ENCODE measurements around the gene KSR2.

KSR2 gene

GRCh38 chr12:117908411-117908810 lies 60.4 kb downstream of the KSR2 start:
- H3K4me3 ChIP-seq (ENCODE audit: low read depth, low read length): no peak overlapping the region
- DNase-seq (ENCODE audit: low read depth, low spot score): no peak
- TF ChIP-seq CTCF (IDR thresholded peaks at IDR 0.05; ENCODE audit: low read depth, low read length): no peak
- in situ Hi-C loops (cut with HindIII; ENCODE audit: low sequenced_read_pairs): no loop called here

- in situ Hi-C loops (cut with HindIII; ENCODE audit: low sequenced_read_pairs): no loop called here
- DNase-seq (ENCODE audit: low read depth, low spot score): no peak
- H3K4me3 ChIP-seq (ENCODE audit: low read depth, low read length): no peak overlapping the region
- TF ChIP-seq CTCF (IDR thresholded peaks at IDR 0.05; ENCODE audit: low read depth, low read length): no peak
These were observed 61.6 kb downstream of the KSR2 start for GRCh38 chr12:117907108-117907689.

GRCh38 chr12:117904051-117904450 lies 64.7 kb downstream of the KSR2 start:
- TF ChIP-seq CTCF (IDR thresholded peaks at IDR 0.05; ENCODE audit: low read depth, low read length): no peak
- no peak overlapping the region for H3K4me3 ChIP-seq (ENCODE audit: low read depth, low read length)
- in situ Hi-C loops (cut with HindIII; ENCODE audit: low sequenced_read_pairs): no loop called here
- no peak for DNase-seq (ENCODE audit: low read depth, low spot score)

- TF ChIP-seq CTCF (IDR thresholded peaks at IDR 0.05; ENCODE audit: low read depth, low read length): no peak
- H3K4me3 ChIP-seq (ENCODE audit: low read depth, low read length): no peak overlapping the region
- DNase-seq (ENCODE audit: low read depth, low spot score): no peak
- in situ Hi-C loops (cut with HindIII; ENCODE audit: low sequenced_read_pairs): no loop called here
These were observed 65.5 kb downstream of the KSR2 start for GRCh38 chr12:117903110-117903840.

- H3K4me3 ChIP-seq (ENCODE audit: low read depth, low read length): no peak overlapping the region
- in situ Hi-C loops (cut with HindIII; ENCODE audit: low sequenced_read_pairs): no loop called here
These were observed 67.2 kb downstream of the KSR2 start for GRCh38 chr12:117901631-117902030.

GRCh38 chr12:117900561-117900960 lies 68.2 kb downstream of the KSR2 start:
- no peak overlapping the region for H3K4me3 ChIP-seq (ENCODE audit: low read depth, low read length)
- in situ Hi-C loops (cut with HindIII; ENCODE audit: low sequenced_read_pairs): no loop called here
- no peak for TF ChIP-seq CTCF (IDR thresholded peaks at IDR 0.05; ENCODE audit: low read depth, low read length)
- peak; percentile 10 for DNase-seq (ENCODE audit: low read depth, low spot score)

More at GRCh38 chr12:117901631-117902030, 67.2 kb downstream of the KSR2 start:
- TF ChIP-seq CTCF (IDR thresholded peaks at IDR 0.05; ENCODE audit: low read depth, low read length): no peak
- no peak for DNase-seq (ENCODE audit: low read depth, low spot score)

Data from astrocyte of the spinal cord (primary cell).